ENCODE results near the gene DMC1.

DMC1 gene

DNA sequence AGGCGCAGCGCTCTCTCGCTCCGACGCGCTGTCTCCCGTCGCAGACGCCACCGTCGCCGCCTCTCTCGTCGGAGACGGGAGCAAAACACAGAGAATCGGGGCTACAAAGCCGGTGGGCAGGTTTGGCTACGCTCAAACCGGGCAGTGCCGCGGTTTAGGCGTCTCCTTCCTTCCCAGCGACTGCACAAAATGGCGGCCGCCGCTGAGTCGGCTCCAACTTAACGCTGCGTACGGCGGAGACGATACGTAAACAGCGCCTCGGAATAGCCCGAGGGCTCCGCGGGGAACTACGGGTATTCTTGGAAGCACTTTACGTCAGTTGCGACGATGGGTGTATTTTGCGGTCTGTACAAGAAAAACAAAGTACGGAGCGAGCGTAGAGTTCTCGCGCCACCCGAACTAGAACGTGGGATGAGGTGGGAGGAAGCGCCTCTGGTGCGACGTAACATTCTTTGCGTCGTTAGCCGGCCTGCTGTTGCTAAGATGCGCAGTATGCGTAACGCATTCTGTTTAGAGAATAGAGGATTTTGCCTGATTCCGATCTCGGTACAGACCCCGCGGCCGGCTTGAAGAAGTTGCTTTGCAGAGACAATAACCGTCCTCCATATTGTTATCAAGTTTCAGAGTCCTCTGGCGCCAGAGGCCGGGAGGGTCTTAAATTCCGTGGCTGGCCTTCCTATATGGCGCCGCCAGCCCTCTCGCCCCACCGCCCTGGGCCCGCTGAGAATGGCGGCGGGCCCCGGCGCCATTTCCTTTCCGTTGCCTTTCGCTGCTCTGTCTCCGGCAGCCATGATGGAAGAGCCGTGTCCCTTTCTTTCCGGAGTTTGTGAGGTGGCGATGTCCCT is 63.6 kb downstream of the DMC1 start, which contains the start of gene DDX17:
DDX17 (minus strand) TSS at position 194 of the 845 bp plus-strand sequence.
- TF ChIP-seq, protein P1, sequence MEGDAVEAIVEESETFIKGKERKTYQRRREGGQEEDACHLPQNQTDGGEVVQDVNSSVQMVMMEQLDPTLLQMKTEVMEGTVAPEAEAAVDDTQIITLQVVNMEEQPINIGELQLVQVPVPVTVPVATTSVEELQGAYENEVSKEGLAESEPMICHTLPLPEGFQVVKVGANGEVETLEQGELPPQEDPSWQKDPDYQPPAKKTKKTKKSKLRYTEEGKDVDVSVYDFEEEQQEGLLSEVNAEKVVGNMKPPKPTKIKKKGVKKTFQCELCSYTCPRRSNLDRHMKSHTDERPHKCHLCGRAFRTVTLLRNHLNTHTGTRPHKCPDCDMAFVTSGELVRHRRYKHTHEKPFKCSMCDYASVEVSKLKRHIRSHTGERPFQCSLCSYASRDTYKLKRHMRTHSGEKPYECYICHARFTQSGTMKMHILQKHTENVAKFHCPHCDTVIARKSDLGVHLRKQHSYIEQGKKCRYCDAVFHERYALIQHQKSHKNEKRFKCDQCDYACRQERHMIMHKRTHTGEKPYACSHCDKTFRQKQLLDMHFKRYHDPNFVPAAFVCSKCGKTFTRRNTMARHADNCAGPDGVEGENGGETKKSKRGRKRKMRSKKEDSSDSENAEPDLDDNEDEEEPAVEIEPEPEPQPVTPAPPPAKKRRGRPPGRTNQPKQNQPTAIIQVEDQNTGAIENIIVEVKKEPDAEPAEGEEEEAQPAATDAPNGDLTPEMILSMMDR (IDR thresholded peaks at IDR 0.05; ENCODE audit: insufficient read depth, missing control alignments): no peak
- FAIRE-seq: no peak

DNA sequence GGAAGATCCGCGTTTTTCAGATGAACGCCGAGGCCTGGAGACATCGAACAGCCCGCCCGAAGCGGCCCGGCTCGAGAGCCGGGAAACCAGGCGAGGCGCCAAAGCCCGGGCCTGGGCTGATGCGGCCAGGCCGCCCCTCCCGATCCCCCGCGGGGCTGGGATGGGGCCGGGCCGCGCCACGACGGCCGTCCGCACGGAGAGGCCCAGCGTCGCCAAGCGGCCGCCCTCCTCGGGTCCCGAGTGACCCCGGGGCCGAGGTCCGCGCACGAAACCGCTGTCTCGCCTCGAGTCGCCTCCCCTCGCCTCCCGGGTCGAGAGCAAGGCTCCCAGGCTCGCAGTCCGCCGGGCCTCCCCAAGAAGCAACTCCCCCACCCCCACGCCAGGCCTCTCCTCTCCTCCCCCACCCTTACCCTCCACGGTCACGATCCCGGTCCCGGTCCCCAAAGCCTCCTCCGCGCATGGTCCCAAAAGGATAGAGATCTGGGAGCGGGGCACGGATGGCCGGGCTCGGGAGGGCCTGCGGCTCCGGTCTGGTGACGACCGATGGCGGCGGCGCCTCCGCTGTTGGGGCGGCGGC is 64.4 kb downstream of the DMC1 start:
- DNase-seq (ENCODE audit: insufficient read length, low spot score) (no peak), FAIRE-seq (no peak)
- TF ChIP-seq, protein P1 (IDR thresholded peaks at IDR 0.05; ENCODE audit: insufficient read depth, missing control alignments): no peak

More for the DNA sequence above, 63.6 kb downstream of the DMC1 start, which contains the start of gene DDX17:
- peak; percentile 37 for DNase-seq (ENCODE audit: insufficient read length, low spot score)

DNA sequence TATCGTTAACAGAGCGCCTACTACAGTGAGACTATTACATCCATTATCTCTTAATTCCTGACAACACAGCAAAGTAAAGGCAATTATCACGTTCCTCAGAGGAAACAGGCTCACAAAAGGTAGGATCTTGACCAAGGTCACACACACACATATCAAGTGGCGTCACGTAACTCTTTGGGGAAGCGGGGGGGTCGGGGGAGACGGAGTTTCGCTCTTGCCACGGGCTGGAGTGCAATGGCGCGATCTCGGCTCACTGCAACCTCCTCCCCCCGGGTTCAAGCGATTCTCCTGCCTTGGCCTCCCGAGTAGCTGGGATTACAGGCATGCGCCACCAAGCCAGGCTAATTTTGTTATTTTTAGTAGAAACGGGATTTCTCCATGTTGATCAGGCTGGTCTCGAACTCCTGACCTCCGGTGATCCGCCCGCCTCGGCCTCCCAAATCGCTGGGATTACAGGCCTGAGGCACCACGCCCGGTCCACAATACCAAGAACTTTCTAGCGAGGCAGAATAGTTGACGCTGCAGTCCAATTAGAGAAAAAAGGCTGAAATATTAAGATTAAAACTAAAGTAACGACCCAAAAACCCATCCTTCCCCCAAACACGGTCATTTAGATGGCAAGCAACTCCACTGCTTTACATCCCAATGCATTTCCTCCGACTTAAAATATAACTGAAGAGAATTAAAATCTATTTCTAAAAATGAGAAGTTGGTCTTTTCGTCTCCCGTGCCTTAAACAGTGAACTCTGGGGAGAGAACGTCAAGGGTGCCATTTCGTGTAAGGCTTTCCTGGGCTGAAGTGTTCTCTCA is 65.0 kb downstream of the DMC1 start:
- TF ChIP-seq, protein P1 (IDR thresholded peaks at IDR 0.05; ENCODE audit: insufficient read depth, missing control alignments): peak; percentile 10
- DNase-seq (ENCODE audit: insufficient read length, low spot score): no peak
- FAIRE-seq: no peak

DNA sequence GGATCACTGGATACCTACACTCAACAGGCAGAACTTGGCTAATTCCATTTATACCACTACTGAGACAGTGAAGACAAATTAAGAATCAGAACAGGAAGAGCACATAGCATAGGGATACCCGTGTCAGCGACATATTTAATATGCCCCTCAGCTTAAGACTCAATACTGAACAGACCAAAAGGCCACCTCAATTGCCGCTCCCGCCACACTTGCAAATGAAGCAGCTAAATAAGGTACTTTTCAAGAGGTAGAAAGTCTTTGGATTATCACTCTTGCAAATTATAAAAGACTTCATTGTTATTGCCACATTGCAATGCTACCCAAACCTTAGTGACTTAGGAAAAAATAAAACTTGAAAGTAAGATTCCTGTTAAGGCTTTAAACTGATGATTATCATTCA is 67.0 kb downstream of the DMC1 start:
- no peak for DNase-seq (ENCODE audit: insufficient read length, low spot score)
- FAIRE-seq: no peak
- TF ChIP-seq, protein P1 (IDR thresholded peaks at IDR 0.05; ENCODE audit: insufficient read depth, missing control alignments): no peak

DNA sequence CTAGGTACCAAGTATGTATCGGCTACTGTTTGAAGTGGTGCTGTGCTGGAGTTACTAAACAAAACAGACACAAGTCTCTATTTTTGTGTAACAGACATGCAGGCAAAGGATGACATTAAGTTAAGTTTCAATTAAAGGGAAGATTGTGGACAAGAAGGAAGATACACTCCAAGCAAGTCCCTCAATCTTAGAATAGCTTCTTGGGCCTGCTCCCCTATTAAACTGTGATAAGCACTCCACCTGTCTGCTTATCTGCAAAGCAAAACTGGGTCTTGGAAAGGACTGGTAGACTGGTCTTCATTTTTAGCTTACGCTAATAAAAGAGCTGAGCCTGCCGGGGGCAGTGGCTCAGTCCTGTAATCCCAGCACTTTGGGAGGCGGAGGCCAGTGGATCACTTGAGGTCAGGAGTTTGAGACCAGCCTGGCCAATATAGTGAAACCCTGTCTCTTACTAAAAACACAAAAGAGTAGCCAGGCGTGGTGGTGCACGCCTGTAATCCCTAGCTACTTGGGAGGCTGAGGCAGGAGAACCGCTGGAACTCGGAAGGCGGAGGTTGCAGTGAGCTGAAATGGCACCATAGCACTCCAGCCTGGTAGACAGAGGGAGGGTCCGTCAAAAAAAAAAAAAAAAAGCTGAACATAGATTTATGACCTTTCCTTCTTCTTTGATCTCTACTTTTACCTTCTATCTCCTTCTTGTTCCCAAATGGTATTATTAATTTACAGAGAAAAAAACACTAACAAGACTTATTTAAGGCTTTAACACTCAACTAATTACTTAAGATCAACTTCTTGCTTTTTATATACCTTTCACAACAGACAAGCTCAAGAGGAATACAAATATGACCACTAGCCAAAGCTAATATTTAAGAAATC is 67.9 kb downstream of the DMC1 start:
- TF ChIP-seq, protein P1 (IDR thresholded peaks at IDR 0.05; ENCODE audit: insufficient read depth, missing control alignments): no peak
- FAIRE-seq (no peak), DNase-seq (ENCODE audit: insufficient read length, low spot score) (no peak)

DNA sequence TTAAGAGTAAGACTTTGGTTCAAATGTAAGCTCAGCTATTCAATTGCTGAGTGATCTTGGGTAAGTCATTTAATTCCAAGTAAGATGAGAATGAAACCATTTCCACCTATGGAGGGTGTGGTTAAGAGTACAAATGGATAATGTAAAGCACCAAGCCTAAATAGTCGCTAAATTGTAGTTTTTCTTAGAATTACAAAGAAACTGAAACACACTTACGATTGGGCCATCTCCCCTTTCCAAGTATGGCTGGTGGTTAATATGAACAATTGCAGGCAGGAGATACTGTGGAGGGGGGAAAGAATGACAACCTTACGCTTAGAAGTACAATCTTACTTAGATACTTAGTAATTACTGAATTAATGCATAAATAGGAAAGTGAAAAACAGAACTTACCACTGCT is 72.1 kb downstream of the DMC1 start:
- DNase-seq (ENCODE audit: insufficient read length, low spot score): no peak
- FAIRE-seq: no peak
- TF ChIP-seq, protein P1 (IDR thresholded peaks at IDR 0.05; ENCODE audit: insufficient read depth, missing control alignments): no peak
